Measurements from ENCODE around the gene FOXP1.

FOXP1 gene

GRCh38 chr3:71428841-71429596 lies 154.5 kb downstream of the FOXP1 start:
- peaks cover 7% of the 10 kb centered on the region for H3K4me1 ChIP-seq (ENCODE audit: control insufficient read depth, insufficient read depth, low read length)
- H3K9me3 ChIP-seq (ENCODE audit: control insufficient read depth, insufficient read depth, low read length) = no peaks in the 10 kb centered on the region
- no peak overlapping the region for H3K4me3 ChIP-seq (ENCODE audit: low read depth, low read length)
- no peaks in the 10 kb centered on the region for H3K27me3 ChIP-seq (ENCODE audit: control insufficient read depth, insufficient read depth, low read length)
- H3K36me3 ChIP-seq (ENCODE audit: control insufficient read depth, insufficient read depth, low read length) = no peaks in the 10 kb centered on the region
- no peak overlapping the region for H3K9ac ChIP-seq (ENCODE audit: low read depth, low read length)

DNA sequence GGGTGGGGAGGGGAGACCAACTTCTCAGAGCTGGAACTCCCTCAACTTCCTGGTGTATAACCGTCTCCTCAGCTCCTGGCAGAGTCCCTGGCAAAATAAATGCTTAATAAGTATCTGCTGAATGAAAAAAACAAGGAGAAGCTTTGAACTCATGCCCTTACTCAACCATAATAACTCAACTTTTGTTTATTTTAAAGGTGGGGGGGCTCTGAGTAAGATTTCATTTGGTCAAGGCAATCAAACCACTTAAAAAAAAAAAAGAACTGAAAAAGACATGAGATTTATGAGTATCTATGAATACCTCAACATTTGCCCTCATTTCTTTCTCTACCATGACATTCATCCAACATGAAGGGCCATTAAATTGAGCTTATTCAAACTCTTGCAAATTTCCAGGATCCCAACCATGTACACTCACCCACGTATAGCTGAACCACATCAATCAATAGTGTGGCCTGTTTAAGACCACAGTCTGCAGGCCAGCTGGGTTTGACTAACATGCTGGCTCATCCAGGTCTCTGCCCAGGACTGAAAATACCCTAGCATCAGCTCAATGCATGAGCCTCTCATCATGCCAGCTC lies 157.9 kb downstream of the FOXP1 start:
- Histone ChIP-seq H3K36me3 (ENCODE audit: control insufficient read depth, insufficient read depth, low read length) (no peaks in the 10 kb centered on the region), H3K4me1 (ENCODE audit: control insufficient read depth, insufficient read depth, low read length) (peaks cover 7% of the 10 kb centered on the region), H3K9me3 (ENCODE audit: control insufficient read depth, insufficient read depth, low read length) (no peaks in the 10 kb centered on the region), H3K4me3 (ENCODE audit: low read depth, low read length) (no peak overlapping the region), H3K27me3 (ENCODE audit: control insufficient read depth, insufficient read depth, low read length) (no peaks in the 10 kb centered on the region), H3K9ac (ENCODE audit: low read depth, low read length) (no peak overlapping the region)

DNA sequence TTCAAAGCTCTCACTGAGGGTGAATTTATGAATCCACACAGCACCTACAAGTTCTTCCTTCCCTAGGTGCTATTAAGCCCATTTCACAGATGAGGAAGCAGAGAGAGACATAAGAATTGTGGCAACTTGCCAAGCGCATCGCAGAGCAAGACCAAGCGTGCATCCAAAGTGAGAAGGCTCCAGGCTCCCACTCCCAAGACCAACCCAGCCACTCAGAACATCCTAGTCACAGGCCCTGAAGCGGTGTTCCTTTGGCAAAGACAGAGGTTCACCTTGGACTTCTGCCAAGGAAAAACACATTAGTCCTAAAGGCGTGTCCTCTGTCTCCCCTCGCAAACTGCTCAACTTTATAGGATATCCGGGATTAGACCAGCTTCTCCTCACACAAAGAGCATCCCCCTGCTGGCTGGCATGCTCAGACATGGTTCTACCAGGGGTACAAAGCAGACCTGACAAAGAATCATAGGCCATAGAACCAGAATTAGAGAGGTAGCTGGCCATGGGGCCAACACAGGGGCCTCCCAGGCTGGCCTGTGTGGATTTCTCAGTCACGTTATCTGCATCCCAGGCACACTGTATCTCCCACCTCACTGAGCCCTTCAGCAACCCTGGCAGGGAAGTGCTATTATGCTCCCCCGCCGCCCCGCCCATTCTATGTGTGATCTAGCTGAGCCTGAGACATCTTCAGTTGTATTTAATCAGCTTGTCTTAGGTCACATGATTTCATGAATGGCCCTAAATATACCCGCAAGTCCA lies 160.2 kb downstream of the FOXP1 start:
- Histone ChIP-seq H3K9ac (ENCODE audit: low read depth, low read length) (no peak overlapping the region), H3K4me3 (ENCODE audit: low read depth, low read length) (no peak overlapping the region), H3K4me1 (ENCODE audit: control insufficient read depth, insufficient read depth, low read length) (no peaks in the 10 kb centered on the region), H3K9me3 (ENCODE audit: control insufficient read depth, insufficient read depth, low read length) (no peaks in the 10 kb centered on the region), H3K36me3 (ENCODE audit: control insufficient read depth, insufficient read depth, low read length) (no peaks in the 10 kb centered on the region), H3K27me3 (ENCODE audit: control insufficient read depth, insufficient read depth, low read length) (no peaks in the 10 kb centered on the region)

DNA sequence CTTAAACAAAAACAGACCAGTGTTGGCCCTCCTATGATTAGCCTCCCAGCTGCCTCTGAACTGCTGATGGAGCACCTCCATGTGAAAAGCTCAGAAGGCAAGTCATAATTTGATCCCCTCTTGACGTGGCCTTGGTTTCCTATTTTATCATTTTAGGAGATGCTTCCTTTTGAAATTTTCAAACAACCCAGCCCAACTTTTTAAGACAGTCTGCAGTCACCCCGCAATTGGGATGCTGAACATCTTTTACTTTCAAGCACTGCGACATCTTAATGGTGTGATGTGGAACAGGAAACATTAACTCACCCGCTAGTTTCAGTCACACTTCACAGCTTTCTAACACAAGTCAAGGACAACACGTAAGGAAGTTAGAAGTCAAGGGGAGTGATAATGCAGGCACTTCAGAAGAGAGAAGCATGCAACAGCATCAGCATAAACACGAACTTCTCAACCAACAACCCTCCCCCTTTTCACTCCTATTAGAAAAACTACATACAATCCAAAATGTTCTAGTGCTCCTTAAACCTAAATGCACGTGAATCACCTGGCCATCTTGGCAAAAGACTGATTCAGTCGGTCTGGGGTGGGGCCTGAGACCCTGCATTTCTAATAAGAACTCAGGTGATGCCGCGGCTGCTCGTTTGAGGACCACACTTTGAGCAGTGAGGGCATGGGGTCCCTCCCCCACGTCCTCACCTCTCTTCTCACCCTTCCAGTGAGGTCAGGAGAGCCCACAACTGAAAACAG lies 161.5 kb downstream of the FOXP1 start:
- Histone ChIP-seq H3K9me3 (ENCODE audit: control insufficient read depth, insufficient read depth, low read length) (no peaks in the 10 kb centered on the region), H3K4me1 (ENCODE audit: control insufficient read depth, insufficient read depth, low read length) (no peaks in the 10 kb centered on the region), H3K27me3 (ENCODE audit: control insufficient read depth, insufficient read depth, low read length) (no peaks in the 10 kb centered on the region), H3K9ac (ENCODE audit: low read depth, low read length) (no peak overlapping the region), H3K4me3 (ENCODE audit: low read depth, low read length) (no peak overlapping the region), H3K36me3 (ENCODE audit: control insufficient read depth, insufficient read depth, low read length) (no peaks in the 10 kb centered on the region)

GRCh38 chr3:71421475-71421819 lies 162.1 kb downstream of the FOXP1 start:
- no peak overlapping the region for H3K4me3 ChIP-seq (ENCODE audit: low read depth, low read length)
- H3K27me3 ChIP-seq (ENCODE audit: control insufficient read depth, insufficient read depth, low read length) = no peaks in the 10 kb centered on the region
- H3K36me3 ChIP-seq (ENCODE audit: control insufficient read depth, insufficient read depth, low read length) = no peaks in the 10 kb centered on the region
- no peak overlapping the region for H3K9ac ChIP-seq (ENCODE audit: low read depth, low read length)
- H3K4me1 ChIP-seq (ENCODE audit: control insufficient read depth, insufficient read depth, low read length) = no peaks in the 10 kb centered on the region
- no peaks in the 10 kb centered on the region for H3K9me3 ChIP-seq (ENCODE audit: control insufficient read depth, insufficient read depth, low read length)

DNA sequence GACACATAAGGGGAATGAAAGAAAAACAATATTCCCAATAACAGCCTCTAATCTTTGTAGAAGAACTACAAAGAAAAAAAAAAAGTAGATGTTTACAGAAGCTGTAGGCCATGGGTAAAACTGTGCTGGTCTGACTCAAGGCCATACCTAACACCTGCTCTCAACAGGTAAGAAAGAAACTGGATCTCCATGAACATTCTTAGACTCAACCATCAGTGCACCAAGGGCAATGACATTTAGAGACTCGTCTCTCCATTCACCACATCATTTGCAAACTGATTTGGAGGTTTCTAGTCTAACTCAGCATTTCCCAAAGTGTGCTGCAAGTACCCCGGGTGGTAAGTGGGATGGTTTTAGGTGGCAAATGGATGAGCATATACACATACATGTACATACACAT lies 164.2 kb downstream of the FOXP1 start:
- no peak overlapping the region for H3K9ac ChIP-seq (ENCODE audit: low read depth, low read length)
- no peaks in the 10 kb centered on the region for H3K9me3 ChIP-seq (ENCODE audit: control insufficient read depth, insufficient read depth, low read length)
- H3K4me3 ChIP-seq (ENCODE audit: low read depth, low read length) = no peak overlapping the region
- H3K27me3 ChIP-seq (ENCODE audit: control insufficient read depth, insufficient read depth, low read length) = no peaks in the 10 kb centered on the region
- no peaks in the 10 kb centered on the region for H3K36me3 ChIP-seq (ENCODE audit: control insufficient read depth, insufficient read depth, low read length)
- H3K4me1 ChIP-seq (ENCODE audit: control insufficient read depth, insufficient read depth, low read length) = no peaks in the 10 kb centered on the region

DNA sequence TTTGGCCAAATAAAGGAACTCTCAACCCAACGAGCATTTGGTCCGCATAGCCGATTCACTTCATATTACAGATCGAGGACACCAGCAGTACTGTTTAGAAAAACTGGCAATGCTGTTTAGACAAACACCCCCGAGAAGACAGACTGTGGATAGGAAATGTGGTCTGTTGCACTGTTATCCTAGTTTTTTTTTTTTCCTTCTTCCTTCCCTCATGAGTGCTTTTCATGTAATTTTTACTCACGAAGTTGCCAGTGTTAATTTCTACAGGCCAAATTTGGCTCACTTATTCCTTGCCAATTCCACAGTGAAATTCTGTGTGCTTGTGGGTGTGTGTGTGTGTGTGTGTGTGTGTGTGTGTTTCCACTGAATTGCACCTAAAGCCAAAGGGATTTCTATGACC lies 165.7 kb downstream of the FOXP1 start:
- no peaks in the 10 kb centered on the region for H3K4me1 ChIP-seq (ENCODE audit: control insufficient read depth, insufficient read depth, low read length)
- no peaks in the 10 kb centered on the region for H3K27me3 ChIP-seq (ENCODE audit: control insufficient read depth, insufficient read depth, low read length)
- H3K9me3 ChIP-seq (ENCODE audit: control insufficient read depth, insufficient read depth, low read length) = no peaks in the 10 kb centered on the region
- H3K4me3 ChIP-seq (ENCODE audit: low read depth, low read length) = no peak overlapping the region
- no peak overlapping the region for H3K9ac ChIP-seq (ENCODE audit: low read depth, low read length)
- no peaks in the 10 kb centered on the region for H3K36me3 ChIP-seq (ENCODE audit: control insufficient read depth, insufficient read depth, low read length)

DNA sequence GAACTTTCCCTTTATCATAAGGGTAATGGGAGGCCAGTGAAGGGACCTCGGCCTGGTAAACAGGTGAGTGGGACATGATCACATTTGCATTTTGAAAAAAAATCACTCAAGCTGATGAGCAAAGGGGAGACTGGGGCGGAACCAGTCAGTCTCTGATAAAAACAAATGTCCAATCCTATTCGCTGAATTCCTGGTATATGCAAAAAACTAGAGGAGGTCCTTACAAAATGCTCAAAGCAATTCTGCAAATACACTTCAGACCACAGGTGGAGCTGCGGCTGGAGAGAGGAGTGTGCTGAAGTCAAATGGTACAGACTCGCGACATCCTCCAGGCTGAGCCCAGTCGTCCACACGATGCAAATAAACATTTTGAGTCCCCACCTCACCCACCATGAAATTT lies 166.7 kb downstream of the FOXP1 start:
- Histone ChIP-seq H3K4me1 (ENCODE audit: control insufficient read depth, insufficient read depth, low read length) (no peaks in the 10 kb centered on the region), H3K36me3 (ENCODE audit: control insufficient read depth, insufficient read depth, low read length) (no peaks in the 10 kb centered on the region), H3K9ac (ENCODE audit: low read depth, low read length) (no peak overlapping the region), H3K27me3 (ENCODE audit: control insufficient read depth, insufficient read depth, low read length) (no peaks in the 10 kb centered on the region), H3K9me3 (ENCODE audit: control insufficient read depth, insufficient read depth, low read length) (no peaks in the 10 kb centered on the region), H3K4me3 (ENCODE audit: low read depth, low read length) (no peak overlapping the region)

DNA sequence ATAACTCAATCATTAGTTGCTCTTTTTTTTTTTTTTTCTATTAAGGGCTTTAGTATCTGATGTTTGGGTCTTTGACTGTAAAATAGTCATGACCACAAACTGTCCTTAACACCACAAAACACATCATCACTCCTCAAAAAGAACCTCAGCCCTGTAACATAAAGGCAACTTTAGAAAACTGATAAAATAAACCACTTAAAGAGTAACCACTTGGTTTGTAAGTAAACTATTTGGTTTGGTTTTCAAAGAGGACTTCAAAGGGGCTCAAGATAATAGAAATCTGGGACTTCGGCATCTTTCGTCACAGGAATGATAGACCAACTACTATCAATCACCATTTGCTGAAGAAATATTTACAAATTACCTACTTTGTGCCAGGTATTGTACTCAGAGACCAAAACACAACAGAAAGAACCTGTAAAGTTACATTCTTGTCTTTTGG lies 167.8 kb downstream of the FOXP1 start:
- H3K4me1 ChIP-seq (ENCODE audit: control insufficient read depth, insufficient read depth, low read length) = no peaks in the 10 kb centered on the region

GRCh38 chr3:71414189-71414927 lies 169.2 kb downstream of the FOXP1 start:
- H3K9me3 ChIP-seq (ENCODE audit: control insufficient read depth, insufficient read depth, low read length) = no peaks in the 10 kb centered on the region
- H3K27me3 ChIP-seq (ENCODE audit: control insufficient read depth, insufficient read depth, low read length) = no peaks in the 10 kb centered on the region
- H3K9ac ChIP-seq (ENCODE audit: low read depth, low read length) = no peak overlapping the region
- H3K4me3 ChIP-seq (ENCODE audit: low read depth, low read length) = no peak overlapping the region
- H3K4me1 ChIP-seq (ENCODE audit: control insufficient read depth, insufficient read depth, low read length) = no peaks in the 10 kb centered on the region
- no peaks in the 10 kb centered on the region for H3K36me3 ChIP-seq (ENCODE audit: control insufficient read depth, insufficient read depth, low read length)

More for the DNA sequence above, 167.8 kb downstream of the FOXP1 start:
- H3K27me3 ChIP-seq (ENCODE audit: control insufficient read depth, insufficient read depth, low read length) = no peaks in the 10 kb centered on the region
- H3K4me3 ChIP-seq (ENCODE audit: low read depth, low read length) = no peak overlapping the region
- no peaks in the 10 kb centered on the region for H3K36me3 ChIP-seq (ENCODE audit: control insufficient read depth, insufficient read depth, low read length)
- no peak overlapping the region for H3K9ac ChIP-seq (ENCODE audit: low read depth, low read length)
- H3K9me3 ChIP-seq (ENCODE audit: control insufficient read depth, insufficient read depth, low read length) = no peaks in the 10 kb centered on the region

DNA sequence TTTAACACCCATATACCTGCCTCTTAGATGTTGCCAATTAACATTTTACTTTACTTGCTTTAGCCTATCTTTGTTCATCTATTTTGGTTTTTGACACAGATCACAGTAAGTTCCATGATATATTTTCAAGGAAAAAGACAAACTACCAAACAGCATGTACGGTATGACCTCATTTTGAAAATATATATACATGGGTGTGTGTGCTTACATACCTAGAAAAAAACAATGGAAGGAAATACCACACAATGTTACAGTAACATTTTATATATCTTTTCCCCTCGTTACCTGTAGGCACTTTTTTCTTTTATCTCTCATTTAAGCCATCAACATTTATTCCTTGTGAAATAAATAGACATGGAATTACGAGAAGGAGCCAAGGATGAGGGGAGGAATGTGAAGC lies 170.0 kb downstream of the FOXP1 start:
- no peaks in the 10 kb centered on the region for H3K36me3 ChIP-seq (ENCODE audit: control insufficient read depth, insufficient read depth, low read length)
- H3K9me3 ChIP-seq (ENCODE audit: control insufficient read depth, insufficient read depth, low read length) = no peaks in the 10 kb centered on the region
- no peaks in the 10 kb centered on the region for H3K4me1 ChIP-seq (ENCODE audit: control insufficient read depth, insufficient read depth, low read length)
- H3K9ac ChIP-seq (ENCODE audit: low read depth, low read length) = no peak overlapping the region
- no peak overlapping the region for H3K4me3 ChIP-seq (ENCODE audit: low read depth, low read length)
- H3K27me3 ChIP-seq (ENCODE audit: control insufficient read depth, insufficient read depth, low read length) = no peaks in the 10 kb centered on the region

All from iPS-15b (cell line).